ENCODE measurements around the gene COMMD4.
A peak's percentile ranks its signal among the peaks of the same experiment; 100 is the strongest.
"Not testable (repeated sequence)": the region's sequence is repeated elsewhere in the genome, so short reads cannot be mapped to it uniquely, and the experiment has no call there.

The COMMD4 gene

DNA sequence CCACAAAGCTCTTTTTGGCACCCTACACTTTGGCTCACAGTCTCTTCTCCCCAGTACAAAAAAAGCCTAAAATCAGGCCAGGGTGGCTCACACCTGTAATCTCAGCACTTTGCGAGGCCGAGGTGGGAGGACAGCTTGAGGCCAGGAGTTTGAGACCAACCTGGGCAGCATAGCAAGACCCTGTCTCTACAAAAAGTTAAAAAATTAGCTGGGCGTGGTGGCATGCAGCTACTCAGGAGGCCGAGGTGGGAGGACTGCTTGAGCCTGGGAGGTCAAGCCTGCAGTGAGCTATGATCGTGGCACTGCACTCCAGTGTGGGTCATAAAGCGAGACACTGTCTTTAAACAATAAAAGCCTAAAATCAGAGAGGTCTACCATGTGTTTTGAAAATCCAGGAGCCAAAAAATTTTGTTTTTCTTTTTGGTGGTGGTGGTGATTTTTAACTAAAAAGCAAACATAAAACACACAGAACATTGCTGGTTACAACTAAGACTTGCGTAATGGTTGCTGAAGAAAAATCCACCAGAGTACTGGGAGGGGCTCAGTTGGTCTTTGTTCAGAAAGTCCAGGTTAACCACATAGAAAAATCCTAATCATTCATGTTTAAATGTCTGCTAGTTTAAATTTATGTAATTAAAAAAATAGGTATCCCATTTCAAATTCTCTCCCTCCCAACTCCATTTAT is 34.2 kb downstream of the COMMD4 start:
- peaks cover 48% of the 10 kb centered on the region for H3K36me3 ChIP-seq
- peak overlapping the region; percentile 94 for H3K27ac ChIP-seq
- H3K4me3 ChIP-seq (ENCODE audit: low read depth in 1 of 2, low read length in 1 of 2), result no peak overlapping the region
- H3K27me3 ChIP-seq, result no peaks in the 10 kb centered on the region
- H3K9me3 ChIP-seq, result no peaks in the 10 kb centered on the region
- TF ChIP-seq, protein P1, sequence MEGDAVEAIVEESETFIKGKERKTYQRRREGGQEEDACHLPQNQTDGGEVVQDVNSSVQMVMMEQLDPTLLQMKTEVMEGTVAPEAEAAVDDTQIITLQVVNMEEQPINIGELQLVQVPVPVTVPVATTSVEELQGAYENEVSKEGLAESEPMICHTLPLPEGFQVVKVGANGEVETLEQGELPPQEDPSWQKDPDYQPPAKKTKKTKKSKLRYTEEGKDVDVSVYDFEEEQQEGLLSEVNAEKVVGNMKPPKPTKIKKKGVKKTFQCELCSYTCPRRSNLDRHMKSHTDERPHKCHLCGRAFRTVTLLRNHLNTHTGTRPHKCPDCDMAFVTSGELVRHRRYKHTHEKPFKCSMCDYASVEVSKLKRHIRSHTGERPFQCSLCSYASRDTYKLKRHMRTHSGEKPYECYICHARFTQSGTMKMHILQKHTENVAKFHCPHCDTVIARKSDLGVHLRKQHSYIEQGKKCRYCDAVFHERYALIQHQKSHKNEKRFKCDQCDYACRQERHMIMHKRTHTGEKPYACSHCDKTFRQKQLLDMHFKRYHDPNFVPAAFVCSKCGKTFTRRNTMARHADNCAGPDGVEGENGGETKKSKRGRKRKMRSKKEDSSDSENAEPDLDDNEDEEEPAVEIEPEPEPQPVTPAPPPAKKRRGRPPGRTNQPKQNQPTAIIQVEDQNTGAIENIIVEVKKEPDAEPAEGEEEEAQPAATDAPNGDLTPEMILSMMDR (IDR thresholded peaks at IDR 0.05), result no peak
- H3K4me1 ChIP-seq (ENCODE audit: control insufficient read depth in 1 of 2, insufficient read depth in 1 of 2, low read depth in 1 of 2, low read length in 1 of 2), result peaks cover 15 to 19% of the 10 kb centered on the region in 2 experiments

DNA sequence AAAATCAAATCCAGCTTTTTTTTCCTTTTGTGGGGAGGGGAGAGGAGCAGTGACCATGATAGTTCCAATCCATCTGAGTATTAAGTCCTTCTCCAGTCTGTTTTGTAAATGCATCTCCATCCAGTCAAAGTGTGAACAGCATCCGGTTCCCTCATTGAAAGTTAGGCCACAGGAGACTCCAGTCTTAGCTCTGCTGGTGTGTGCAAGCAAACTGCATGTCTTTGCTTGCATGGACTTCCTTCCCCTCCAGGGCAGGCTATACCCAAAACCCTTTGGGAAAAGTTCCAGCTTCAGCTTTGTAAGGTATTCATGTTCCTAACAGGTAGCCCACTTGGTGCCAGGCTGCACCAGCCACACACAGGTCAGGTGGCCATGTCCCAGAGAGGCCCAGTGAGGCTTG is 35.6 kb downstream of the COMMD4 start:
- H3K27me3 ChIP-seq, result no peaks in the 10 kb centered on the region
- TF ChIP-seq, protein P1 (IDR thresholded peaks at IDR 0.05), result no peak
- H3K36me3 ChIP-seq, result peaks cover 51% of the 10 kb centered on the region
- H3K4me1 ChIP-seq (ENCODE audit: control insufficient read depth in 1 of 2, insufficient read depth in 1 of 2, low read depth in 1 of 2, low read length in 1 of 2), result peaks cover 15 to 19% of the 10 kb centered on the region in 2 experiments
- no peak overlapping the region for H3K27ac ChIP-seq
- H3K9me3 ChIP-seq, result no peaks in the 10 kb centered on the region
- no peak overlapping the region for H3K4me3 ChIP-seq (ENCODE audit: low read depth in 1 of 2, low read length in 1 of 2)

DNA sequence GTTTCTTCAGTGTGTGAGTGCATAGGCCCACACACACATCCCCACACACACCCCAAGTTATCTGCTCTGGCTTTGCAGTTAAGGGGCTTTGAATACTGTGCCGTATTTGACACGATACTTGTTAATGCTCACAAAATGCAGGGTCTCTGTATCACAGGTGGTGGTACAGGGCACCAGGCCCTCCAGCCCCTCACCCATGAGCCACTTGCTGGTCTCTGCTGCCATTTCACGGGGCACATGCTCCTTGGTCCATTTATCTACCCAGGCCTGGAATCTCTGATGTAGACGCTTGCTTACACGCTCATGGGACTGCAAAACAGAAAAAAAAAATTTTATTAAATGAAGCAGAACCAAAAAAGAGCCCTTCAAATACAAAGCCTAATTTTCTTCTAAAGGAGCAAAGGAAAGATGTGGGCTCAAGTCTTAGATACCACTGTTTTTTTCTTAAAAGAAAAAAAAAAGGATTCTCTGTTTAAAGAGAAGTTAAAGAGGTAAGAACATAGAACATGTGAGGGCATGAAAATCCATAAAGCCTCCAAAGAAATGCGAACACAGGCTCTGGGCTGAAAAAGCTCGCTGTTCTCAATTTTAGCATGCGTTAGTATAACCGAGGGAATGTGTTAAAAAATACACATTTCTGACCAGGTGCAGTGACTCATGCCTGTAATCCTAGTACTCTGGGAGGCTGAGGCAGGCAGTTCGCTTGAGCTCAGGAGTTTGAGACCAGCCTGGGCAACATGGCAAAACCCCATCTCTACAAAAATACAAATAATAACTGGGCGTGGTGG is 36.2 kb downstream of the COMMD4 start:
- peaks cover 54% of the 10 kb centered on the region for H3K36me3 ChIP-seq
- H3K4me1 ChIP-seq (ENCODE audit: control insufficient read depth in 1 of 2, insufficient read depth in 1 of 2, low read depth in 1 of 2, low read length in 1 of 2), result peaks cover 15 to 19% of the 10 kb centered on the region in 2 experiments

DNA sequence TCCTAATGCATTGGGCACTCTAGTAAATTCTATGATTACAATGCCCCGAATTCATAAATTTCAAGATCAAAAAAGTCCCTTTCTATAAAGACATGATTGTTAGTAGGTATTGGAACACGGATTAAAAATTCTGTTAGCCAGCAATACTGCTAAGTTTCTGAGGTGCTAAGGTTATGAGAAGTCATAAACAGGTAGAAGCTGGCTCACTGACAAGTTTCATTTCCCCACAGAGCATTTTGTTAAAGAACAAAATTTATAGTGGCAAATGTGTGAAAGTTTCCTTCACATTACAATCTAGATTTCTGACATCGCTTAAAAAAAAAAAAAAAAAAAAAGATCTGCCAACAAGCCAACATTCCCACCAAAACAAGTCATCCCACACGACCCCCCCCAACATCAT is 44.9 kb downstream of the COMMD4 start:
- H3K27ac ChIP-seq, result no peak overlapping the region
- peaks cover 91% of the 10 kb centered on the region for H3K36me3 ChIP-seq
- no peak overlapping the region for H3K4me3 ChIP-seq (ENCODE audit: low read depth in 1 of 2, low read length in 1 of 2)
- TF ChIP-seq, protein P1 (IDR thresholded peaks at IDR 0.05), result no peak
- no peaks in the 10 kb centered on the region for H3K9me3 ChIP-seq
- no peaks in the 10 kb centered on the region for H3K27me3 ChIP-seq
- H3K4me1 ChIP-seq (ENCODE audit: control insufficient read depth in 1 of 2, insufficient read depth in 1 of 2, low read depth in 1 of 2, low read length in 1 of 2), result no peaks in the 10 kb centered on the region

More for the DNA sequence above, 36.2 kb downstream of the COMMD4 start:
- no peak overlapping the region for H3K4me3 ChIP-seq (ENCODE audit: low read depth in 1 of 2, low read length in 1 of 2)
- H3K27ac ChIP-seq, result no peak overlapping the region
- TF ChIP-seq, protein P1 (IDR thresholded peaks at IDR 0.05), result no peak
- H3K9me3 ChIP-seq, result no peaks in the 10 kb centered on the region
- H3K27me3 ChIP-seq, result no peaks in the 10 kb centered on the region

DNA sequence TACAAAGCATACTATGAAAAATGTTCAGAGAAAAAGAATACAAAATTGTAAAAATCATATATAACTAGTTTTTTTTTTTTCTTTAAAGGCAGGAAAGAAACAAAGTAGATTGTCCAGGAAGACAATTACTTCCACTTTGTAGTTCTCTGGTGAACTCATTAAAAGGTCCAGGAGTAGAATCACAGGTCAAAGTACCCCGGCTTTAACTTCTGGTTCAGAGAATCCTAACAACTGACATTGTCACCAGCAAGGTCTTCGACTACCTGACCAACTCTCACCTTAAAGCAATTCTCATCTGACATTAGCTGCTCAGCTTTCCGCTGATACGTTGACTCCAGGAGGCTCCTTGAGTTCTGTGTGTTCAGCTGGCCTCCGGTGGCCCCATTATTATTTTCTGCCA is 48.1 kb downstream of the COMMD4 start:
- not testable (repeated sequence) for H3K27ac ChIP-seq; H3K4me3 ChIP-seq (ENCODE audit: low read depth in 1 of 2, low read length in 1 of 2); H3K9me3 ChIP-seq; H3K27me3 ChIP-seq; H3K4me1 ChIP-seq (ENCODE audit: control insufficient read depth in 1 of 2, insufficient read depth in 1 of 2, low read depth in 1 of 2, low read length in 1 of 2)
- peaks cover 96% of the 10 kb centered on the region for H3K36me3 ChIP-seq
